Measurements from ENCODE around the gene GPRC5B.

The GPRC5B gene

DNA sequence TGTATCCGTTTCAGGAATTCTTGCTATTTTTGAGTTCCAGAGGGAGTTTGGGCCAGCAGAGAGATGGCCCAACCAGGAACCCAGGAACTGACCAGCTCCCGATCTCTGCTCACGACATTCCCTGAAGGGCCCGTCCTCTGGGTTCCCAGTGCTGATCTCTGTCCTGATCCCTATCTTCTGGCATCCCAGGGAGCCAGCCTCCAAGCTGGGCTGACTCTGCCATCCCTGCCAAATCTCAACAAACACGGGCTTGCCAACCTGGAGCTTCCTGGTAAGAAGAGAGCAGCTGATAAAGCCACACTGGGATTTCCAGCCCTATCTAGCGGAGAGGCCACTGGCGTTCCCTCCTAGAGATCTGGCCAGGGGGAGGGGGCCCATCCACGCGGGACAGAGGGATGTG, 16.2 kb downstream of the GPRC5B start:
- DNase-seq, result no peak

GRCh38 chr16:19864566-19864965, 20.1 kb downstream of the GPRC5B start:
- no peak for DNase-seq

DNA sequence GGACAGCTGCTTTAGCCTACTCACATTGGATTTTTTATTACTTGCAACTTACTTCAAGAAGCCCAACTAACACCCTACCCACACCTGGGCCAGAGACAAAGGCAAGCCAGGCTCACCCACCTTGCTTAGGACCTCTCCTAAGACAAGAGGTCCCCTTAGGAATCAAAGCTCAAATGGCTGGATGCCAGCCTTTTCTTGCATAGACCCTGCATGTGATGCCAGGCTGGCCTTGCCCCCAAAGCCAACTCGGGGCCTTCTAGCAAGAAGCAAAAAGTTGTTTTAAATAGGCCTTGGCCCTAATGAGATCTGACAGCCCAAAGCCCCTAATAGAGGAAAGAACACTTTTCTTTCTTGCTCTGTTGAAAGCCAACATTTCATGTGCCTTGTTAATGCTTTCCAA, 20.7 kb downstream of the GPRC5B start:
- DNase-seq, result no peak

DNA sequence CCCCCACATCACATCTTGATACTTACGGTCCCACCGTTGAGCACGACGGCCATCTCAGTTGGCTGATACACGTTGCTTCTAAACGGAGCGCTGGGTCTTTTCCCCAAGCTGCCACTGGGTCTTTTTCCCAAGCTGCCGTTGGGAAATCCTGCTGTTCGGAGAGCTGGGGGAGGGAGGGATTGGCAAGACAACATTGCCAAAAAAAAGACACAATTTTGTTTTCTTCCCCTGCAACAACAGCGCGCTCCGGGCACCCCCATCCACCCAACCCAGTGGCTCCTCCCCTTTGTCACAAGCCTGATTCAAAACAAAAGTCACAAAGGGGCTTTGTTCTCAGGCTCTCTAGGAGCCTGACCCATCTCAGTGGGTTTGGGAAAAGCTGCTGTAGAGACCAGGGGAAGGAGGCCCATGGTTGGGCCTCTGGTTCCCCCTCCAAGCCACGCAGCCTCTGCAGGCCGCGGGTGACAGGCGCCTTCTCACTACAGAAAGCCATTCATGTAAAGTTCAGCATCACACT, 22.8 kb downstream of the GPRC5B start:
- no peak for DNase-seq

DNA sequence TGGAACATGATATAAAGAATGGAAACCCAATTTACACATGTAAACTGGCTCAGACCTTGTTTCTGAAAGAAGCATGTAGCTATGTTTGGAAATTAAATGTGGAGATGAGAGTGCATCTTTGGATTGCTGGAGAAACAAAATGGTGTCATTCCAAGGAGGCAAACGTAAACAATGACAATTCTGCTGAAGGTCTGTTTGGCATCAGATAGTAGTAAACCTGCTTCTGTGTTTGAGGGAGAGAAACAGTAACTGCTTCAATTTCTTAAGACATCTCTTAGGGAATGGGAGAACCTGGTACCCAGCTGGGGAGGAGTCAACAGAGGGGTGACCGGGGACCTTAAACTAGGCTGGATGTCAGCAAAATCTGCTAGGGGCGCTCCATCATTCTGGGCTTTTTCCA, 23.5 kb downstream of the GPRC5B start:
- no peak for DNase-seq

GRCh38 chr16:19860166-19861041, 24.2 kb downstream of the GPRC5B start:
- no peak for DNase-seq

DNA sequence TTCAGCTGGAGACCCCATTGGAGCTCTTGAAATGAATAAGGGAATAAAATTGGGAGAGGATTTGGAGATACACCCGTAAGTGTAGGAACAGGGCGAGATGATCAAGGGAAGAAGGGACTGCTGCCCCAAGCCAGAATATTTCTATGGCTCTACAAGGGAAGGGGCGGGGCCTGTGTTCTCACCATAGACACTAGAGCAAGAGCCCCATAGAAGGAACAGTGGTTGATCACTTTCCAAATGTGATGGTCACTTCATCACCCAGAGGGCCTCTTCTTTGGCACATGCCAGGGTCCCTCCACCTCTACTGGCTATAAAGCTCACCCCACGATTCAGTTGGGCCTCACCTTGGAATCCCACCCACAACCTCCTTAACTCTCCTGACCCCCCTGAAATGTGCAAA, 25.0 kb downstream of the GPRC5B start:
- no peak for DNase-seq

DNA sequence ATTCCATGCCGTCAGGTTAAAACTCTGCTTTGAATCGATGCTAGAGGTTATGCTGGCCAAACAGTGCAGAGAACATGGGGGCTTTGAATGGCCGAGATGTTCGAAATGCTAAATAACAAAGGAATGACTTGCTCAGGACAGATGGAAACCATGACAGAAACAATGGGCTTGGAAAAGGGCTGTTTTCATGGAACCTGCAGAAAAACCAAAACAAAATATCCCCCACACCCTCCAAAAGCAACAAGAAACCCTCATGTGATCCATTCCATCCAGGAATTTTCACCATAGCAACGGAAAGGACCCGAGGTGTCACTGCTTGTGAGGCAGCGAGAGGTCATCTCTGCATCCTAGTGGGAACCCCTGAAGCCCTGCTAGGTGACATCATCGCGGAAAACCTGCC, 25.5 kb downstream of the GPRC5B start:
- no peak for DNase-seq

DNA sequence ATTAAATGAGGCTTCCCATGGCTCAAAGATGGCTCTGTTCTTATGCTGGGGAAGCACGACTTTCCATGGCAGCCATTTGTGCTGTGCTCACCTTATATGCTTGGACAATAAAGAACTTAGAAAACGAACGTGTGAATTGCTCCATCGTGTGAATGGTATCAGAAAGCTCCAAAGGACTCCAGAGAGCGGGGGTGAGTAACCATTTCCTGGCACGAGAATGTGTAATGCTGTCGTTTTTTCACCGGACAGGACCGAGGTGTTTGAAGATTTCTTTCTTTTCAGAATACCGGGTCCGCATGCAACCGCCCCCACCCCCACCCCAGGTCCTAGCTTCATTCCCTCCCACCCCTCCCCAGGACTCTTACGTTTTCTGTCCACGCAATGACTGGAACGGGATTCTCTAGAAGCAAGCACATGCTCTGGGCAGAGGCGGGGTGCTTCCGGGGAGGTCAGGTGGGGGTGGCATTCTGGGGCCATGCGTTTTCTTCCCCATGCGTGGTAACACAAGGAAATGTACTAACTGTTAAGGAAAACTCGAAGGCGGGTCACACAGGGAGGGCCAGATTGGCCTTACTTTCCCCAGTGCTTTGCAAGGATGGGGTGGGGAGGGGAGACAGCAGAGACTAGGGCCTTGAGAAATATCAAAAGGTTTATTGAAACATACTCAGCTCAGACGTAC, 26.2 kb downstream of the GPRC5B start:
- no peak for DNase-seq

DNA sequence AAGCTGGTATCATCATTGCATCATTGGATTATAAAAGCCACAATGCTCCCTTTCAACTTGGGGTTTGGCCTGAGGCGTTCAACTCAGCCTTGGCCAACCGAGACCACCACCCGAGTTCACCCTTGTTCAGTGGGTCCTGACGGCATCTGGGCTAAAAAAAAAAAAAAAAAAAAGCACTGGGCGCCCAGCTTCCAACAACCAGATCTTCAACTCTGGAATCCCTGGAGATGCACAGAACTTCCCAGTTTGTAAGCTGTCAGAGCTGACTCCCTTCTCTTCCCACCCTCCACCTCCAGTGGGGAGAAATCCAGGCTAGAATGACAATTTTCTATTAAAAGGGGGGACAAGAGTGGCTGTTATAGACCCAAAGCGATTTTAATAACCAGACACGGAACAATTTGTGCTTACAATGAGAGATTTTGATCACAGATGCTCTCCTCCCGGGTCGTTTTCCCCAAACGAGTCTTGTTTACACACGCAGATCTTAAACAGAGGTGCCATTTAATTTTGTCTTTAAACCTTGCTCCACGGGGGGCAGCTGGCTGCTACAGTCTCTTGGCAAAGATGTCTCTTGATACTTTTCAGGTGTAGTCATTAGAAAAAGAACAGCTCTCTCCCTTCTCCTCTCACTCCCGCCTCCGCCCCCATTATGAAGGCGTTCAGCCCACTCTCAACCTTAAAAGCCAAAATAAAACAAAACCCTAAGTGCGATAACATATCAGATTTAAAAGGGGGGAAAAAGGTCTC, 26.9 kb downstream of the GPRC5B start:
- DNase-seq, result no peak

GRCh38 chr16:19856120-19856519, 28.5 kb downstream of the GPRC5B start:
- no peak for DNase-seq

DNA sequence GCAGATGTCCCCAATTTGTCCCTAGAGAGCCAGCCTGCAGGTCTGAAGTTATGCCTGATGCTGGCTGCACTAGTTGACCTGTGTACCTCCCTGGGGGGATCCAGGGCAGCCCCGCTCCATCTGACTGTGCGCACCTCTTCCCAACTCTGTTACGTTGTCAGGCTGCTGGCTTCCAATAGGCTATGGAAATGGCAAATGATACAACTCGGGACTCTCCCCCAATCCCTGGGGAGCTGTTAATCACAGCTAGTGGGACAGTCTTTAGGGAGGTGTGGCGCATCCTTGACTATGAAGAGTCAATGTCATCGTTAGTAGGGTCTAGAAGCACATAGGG, 30.1 kb downstream of the GPRC5B start:
- DNase-seq, result no peak

GRCh38 chr16:19853742-19854542, 30.7 kb downstream of the GPRC5B start:
- no peak for DNase-seq

GRCh38 chr16:19853132-19853741, 31.4 kb downstream of the GPRC5B start:
- DNase-seq, result no peak

DNA sequence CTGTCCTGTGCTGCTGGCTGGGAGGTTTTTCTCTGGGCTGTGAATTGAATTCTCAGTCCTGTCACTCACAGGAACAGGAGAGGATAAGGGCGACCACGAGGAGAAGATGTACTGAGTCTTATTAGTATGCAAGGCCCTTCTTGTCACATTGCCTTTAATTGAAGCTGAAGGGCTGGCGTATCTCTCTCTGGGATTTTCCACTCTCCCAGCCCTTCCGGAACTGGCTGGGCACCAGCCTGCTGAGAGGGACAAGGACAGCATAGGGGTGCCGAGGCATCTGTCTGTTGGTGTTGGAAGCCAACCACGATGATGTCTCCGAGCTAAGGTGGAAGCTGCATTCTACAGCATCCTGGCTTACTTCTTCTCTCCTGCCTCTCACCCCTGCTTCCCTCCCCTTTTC, 33.2 kb downstream of the GPRC5B start:
- DNase-seq, result no peak

- DNase-seq, result no peak
Measured at GRCh38 chr16:19850131-19850817, 34.4 kb downstream of the GPRC5B start.

DNA sequence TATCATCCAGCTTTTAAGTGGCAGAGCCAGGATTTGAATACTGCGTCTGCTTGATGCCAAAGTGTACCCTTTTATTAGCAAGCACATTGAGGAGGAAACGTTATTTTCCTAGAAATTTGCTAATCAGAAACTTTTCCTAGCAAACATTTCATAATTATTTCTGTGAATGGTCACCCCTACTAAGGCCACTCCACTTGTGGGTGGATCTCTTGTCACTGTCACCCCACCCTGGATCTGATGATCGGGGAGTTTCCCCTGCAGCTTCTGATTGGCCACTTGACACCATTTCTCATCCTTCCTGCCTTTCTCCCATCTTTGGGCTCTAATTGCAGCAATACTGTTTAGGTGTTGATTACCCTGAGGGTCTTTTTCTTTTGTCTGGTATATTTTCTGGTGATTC, 35.9 kb downstream of the GPRC5B start:
- no peak for DNase-seq

GRCh38 chr16:19846436-19846835, 38.2 kb downstream of the GPRC5B start:
- no peak for DNase-seq

- DNase-seq, result no peak
Measured at GRCh38 chr16:19844945-19845641, 39.6 kb downstream of the GPRC5B start.

DNA sequence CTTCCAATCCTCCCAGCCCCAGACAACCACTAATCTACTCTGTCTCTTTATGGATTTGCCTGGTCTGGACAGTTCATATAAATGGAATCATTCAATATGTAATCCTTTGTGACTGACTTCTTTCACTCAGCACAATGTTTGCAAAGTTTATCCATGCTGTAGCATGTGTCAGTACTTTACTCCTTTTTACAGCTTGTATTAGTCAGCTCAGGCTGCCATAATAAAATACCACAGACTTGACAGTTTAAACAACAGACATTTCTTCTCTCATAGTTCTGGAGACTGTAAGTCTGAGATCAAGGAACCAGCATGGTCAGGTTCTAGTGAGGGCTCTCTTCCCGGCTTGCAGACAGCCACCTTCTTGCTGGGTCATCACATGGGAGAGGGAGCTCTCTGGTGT, 41.3 kb downstream of the GPRC5B start:
- no peak for DNase-seq

Data from activated T-cell treated with anti-CD3 and anti-CD28 coated beads for 4 hours (primary cell).